Suprapubic skin (tissue), 4 donors: ENCODE measurements around the gene MAGEB17.

Experiments used
- POLR2A ChIP-seq, 2 donors: fragments of 450-650 bp; IDR thresholded peaks; one replicate each; pipeline ENCODE4 v1.6.1; 2017; ENCODE audit warnings: antibody characterized with exemption in 2 of 2, mild to moderate bottlenecking in 2 of 2, moderate library complexity in 2 of 2
- POLR2AphosphoS5 ChIP-seq, 3 donors: sonication (generic); formaldehyde crosslinking; IDR thresholded peaks; one replicate each; pipeline ENCODE4 v1.6.1; 2017; ENCODE audit warnings: antibody characterized with exemption in 3 of 3
- TF ChIP-seq, protein P1 (sequence below), 2 donors: fragments of 200-600 bp in 1 of 2; fragments of 450-650 bp in 1 of 2; sonication (generic) in 1 of 2; IDR thresholded peaks; one replicate each; pipeline ENCODE4 v1.5.1; 2016 to 2019; ENCODE audit warnings: antibody characterized with exemption in 2 of 2, mild to moderate bottlenecking in 1 of 2, moderate library complexity in 1 of 2

DNA sequence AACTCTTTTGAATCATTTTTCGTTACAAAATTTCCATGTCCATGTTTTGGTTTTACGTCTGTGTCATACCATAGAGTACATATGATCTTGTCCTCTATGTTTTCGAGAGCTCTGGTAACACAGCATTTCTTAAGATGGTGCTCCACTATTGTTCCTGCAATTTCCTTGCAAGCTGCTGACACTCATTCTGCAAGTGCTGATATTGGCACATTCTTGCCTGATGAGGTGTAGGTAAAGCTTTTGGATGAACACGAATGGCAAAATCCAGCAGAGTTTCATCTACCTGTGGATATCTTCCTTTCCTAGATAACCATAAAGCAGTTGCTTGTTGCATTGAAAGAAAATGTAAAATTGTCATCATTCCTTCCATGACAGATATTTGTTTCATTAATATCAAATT lies 41.3 kb downstream of the MAGEB17 start:
- TF ChIP-seq, protein P1, sequence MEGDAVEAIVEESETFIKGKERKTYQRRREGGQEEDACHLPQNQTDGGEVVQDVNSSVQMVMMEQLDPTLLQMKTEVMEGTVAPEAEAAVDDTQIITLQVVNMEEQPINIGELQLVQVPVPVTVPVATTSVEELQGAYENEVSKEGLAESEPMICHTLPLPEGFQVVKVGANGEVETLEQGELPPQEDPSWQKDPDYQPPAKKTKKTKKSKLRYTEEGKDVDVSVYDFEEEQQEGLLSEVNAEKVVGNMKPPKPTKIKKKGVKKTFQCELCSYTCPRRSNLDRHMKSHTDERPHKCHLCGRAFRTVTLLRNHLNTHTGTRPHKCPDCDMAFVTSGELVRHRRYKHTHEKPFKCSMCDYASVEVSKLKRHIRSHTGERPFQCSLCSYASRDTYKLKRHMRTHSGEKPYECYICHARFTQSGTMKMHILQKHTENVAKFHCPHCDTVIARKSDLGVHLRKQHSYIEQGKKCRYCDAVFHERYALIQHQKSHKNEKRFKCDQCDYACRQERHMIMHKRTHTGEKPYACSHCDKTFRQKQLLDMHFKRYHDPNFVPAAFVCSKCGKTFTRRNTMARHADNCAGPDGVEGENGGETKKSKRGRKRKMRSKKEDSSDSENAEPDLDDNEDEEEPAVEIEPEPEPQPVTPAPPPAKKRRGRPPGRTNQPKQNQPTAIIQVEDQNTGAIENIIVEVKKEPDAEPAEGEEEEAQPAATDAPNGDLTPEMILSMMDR (IDR thresholded peaks at IDR 0.05), result no peak
- no peak for TF ChIP-seq POLR2A (IDR thresholded peaks at IDR 0.05)
- TF ChIP-seq POLR2AphosphoS5 (IDR thresholded peaks at IDR 0.05), result no peak
